DMS53 treated with DMSO at 0.1 percent for 48 hours (cell line): ENCODE data around the gene FER.
"Not testable (repeated sequence)": the region's sequence is repeated elsewhere in the genome, so short reads cannot be mapped to it uniquely, and the experiment has no call there.

Experiments
- DNase-seq: peaks from one replicate; lab custom pipeline; 2025; ENCODE audit not compliant: unreplicated experiment; lab: John Stamatoyannopoulos, UW

Gene FER

GRCh38 chr5:109028608-109029299 lies 281.1 kb downstream of the FER start:
- DNase-seq = no peak

GRCh38 chr5:109029847-109030246 lies 282.1 kb downstream of the FER start:
- no peak for DNase-seq

GRCh38 chr5:109030360-109031143 lies 282.9 kb downstream of the FER start:
- DNase-seq = no peak

GRCh38 chr5:109034306-109034705 lies 286.6 kb downstream of the FER start:
- DNase-seq = no peak

GRCh38 chr5:109035436-109035835 lies 287.7 kb downstream of the FER start:
- no peak for DNase-seq

GRCh38 chr5:109038209-109038840 lies 290.6 kb downstream of the FER start:
- no peak for DNase-seq

GRCh38 chr5:109041317-109041716 lies 293.6 kb downstream of the FER start:
- no peak for DNase-seq

GRCh38 chr5:109045710-109046109 lies 298.0 kb downstream of the FER start:
- no peak for DNase-seq

GRCh38 chr5:109049565-109049964 lies 301.9 kb downstream of the FER start:
- no peak for DNase-seq

GRCh38 chr5:109050321-109050720 lies 302.6 kb downstream of the FER start:
- DNase-seq = not testable (repeated sequence)

- not testable (repeated sequence) for DNase-seq
These were observed 304.5 kb downstream of the FER start for GRCh38 chr5:109052216-109052615.

GRCh38 chr5:109053995-109054417 lies 306.3 kb downstream of the FER start:
- no peak for DNase-seq

GRCh38 chr5:109060378-109061025 lies 312.8 kb downstream of the FER start:
- no peak for DNase-seq

GRCh38 chr5:109062664-109063063 lies 315.0 kb downstream of the FER start:
- no peak for DNase-seq

- no peak for DNase-seq
These were observed 315.5 kb downstream of the FER start for GRCh38 chr5:109063223-109063622.

- no peak for DNase-seq
These were observed 329.0 kb downstream of the FER start for GRCh38 chr5:109076741-109077140.

- DNase-seq = no peak
These were observed 330.8 kb downstream of the FER start for GRCh38 chr5:109078448-109078847.

GRCh38 chr5:109080481-109080880 lies 332.8 kb downstream of the FER start:
- DNase-seq = no peak

- no peak for DNase-seq
These were observed 333.2 kb downstream of the FER start for GRCh38 chr5:109080896-109081295.

- DNase-seq = no peak
These were observed 336.2 kb downstream of the FER start for GRCh38 chr5:109083937-109084336.

- DNase-seq = no peak
These were observed 341.5 kb downstream of the FER start for GRCh38 chr5:109089191-109089590.
